ENCODE results near the gene ADGRE3.
A peak's percentile ranks its signal among the peaks of the same experiment; 100 is the strongest.

The ADGRE3 gene

DNA sequence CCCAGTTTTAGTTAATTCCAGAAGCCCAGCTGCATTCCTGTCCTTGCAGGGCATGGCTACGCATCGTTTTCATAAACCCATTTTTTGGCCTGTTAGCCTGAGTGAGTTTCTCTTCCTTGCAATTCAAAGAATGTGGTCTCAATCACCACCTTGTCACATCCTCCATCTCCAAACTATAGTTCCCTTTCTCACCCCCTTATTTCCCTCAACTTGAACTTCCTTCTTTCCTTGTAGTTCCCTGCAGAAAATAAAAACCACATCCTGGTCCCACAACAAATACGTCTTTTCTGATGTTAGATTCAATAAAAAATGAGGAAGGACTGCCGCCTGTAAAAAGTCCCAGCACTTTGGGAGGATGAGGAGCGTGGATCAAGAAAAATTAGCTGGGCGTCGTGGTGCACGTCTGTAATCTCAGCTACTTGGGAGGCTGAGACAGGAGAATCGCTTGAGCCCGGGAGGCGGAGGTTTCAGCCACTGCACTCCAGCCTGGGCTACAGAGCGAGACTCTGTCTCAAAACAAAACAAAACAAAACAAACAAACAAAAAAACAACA, 13.2 kb downstream of the ADGRE3 start:
- H3K36me3 ChIP-seq, result no peaks in the 10 kb centered on the region
- TF ChIP-seq, protein P1, sequence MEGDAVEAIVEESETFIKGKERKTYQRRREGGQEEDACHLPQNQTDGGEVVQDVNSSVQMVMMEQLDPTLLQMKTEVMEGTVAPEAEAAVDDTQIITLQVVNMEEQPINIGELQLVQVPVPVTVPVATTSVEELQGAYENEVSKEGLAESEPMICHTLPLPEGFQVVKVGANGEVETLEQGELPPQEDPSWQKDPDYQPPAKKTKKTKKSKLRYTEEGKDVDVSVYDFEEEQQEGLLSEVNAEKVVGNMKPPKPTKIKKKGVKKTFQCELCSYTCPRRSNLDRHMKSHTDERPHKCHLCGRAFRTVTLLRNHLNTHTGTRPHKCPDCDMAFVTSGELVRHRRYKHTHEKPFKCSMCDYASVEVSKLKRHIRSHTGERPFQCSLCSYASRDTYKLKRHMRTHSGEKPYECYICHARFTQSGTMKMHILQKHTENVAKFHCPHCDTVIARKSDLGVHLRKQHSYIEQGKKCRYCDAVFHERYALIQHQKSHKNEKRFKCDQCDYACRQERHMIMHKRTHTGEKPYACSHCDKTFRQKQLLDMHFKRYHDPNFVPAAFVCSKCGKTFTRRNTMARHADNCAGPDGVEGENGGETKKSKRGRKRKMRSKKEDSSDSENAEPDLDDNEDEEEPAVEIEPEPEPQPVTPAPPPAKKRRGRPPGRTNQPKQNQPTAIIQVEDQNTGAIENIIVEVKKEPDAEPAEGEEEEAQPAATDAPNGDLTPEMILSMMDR (IDR thresholded peaks at IDR 0.05; ENCODE audit: low read depth, low read length), result no peak
- H3K4me3 ChIP-seq (ENCODE audit: low read depth, low read length), result no peak overlapping the region
- H3K27me3 ChIP-seq (ENCODE audit: insufficient read depth, low read depth, severe bottlenecking), result peaks cover 77% of the 10 kb centered on the region
- H3K9me3 ChIP-seq (ENCODE audit: severe bottlenecking), result peaks cover 6% of the 10 kb centered on the region
- no peak for DNase-seq
- H3K27ac ChIP-seq, result no peak overlapping the region

GRCh38 chr19:14659874-14660489, 14.7 kb downstream of the ADGRE3 start:
- H3K4me3 ChIP-seq (ENCODE audit: low read depth, low read length), result no peak overlapping the region
- peaks cover 79% of the 10 kb centered on the region for H3K27me3 ChIP-seq (ENCODE audit: insufficient read depth, low read depth, severe bottlenecking)
- H3K27ac ChIP-seq, result no peak overlapping the region
- TF ChIP-seq, protein P1 (IDR thresholded peaks at IDR 0.05; ENCODE audit: low read depth, low read length), result no peak
- no peaks in the 10 kb centered on the region for H3K36me3 ChIP-seq
- H3K9me3 ChIP-seq (ENCODE audit: severe bottlenecking), result peaks cover 6% of the 10 kb centered on the region
- DNase-seq, result peak; percentile 8

- Histone ChIP-seq H3K9me3 (ENCODE audit: severe bottlenecking) (no peaks in the 10 kb centered on the region), H3K27me3 (ENCODE audit: insufficient read depth, low read depth, severe bottlenecking) (peaks cover 69% of the 10 kb centered on the region), H3K36me3 (no peaks in the 10 kb centered on the region), H3K4me3 (ENCODE audit: low read depth, low read length) (no peak overlapping the region), H3K27ac (no peak overlapping the region)
- DNase-seq, result no peak
- TF ChIP-seq, protein P1 (IDR thresholded peaks at IDR 0.05; ENCODE audit: low read depth, low read length), result no peak
Measured at GRCh38 chr19:14655726-14656125, 18.9 kb downstream of the ADGRE3 start.

- H3K27me3 ChIP-seq (ENCODE audit: insufficient read depth, low read depth, severe bottlenecking), result peaks cover 62% of the 10 kb centered on the region
- TF ChIP-seq, protein P1 (IDR thresholded peaks at IDR 0.05; ENCODE audit: low read depth, low read length), result no peak
- no peak overlapping the region for H3K27ac ChIP-seq
- no peaks in the 10 kb centered on the region for H3K9me3 ChIP-seq (ENCODE audit: severe bottlenecking)
- no peak for DNase-seq
- no peaks in the 10 kb centered on the region for H3K36me3 ChIP-seq
- H3K4me3 ChIP-seq (ENCODE audit: low read depth, low read length), result no peak overlapping the region
Measured at GRCh38 chr19:14654786-14655560, 19.7 kb downstream of the ADGRE3 start.

DNA sequence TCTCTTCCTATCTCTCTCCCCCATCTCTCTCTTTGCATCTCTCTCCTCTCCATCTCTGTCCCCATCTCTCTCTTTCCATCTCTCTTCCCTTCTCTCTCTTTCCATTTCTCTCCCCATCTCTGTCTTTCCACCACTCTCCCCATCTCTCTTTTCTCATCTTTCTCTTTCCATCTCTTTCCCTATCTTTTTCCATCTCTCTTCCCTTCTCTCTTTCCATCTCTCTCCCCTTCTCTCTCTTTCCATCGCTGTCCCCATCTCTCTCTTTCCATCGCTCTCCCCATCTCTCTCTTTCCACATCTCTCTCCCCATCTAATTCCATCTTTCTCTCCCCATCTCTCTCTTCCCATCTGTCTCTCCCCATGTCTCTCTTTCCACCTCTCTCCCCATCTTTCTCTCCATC, 24.5 kb downstream of the ADGRE3 start:
- no peak for DNase-seq
- Histone ChIP-seq H3K27ac (no peak overlapping the region), H3K27me3 (ENCODE audit: insufficient read depth, low read depth, severe bottlenecking) (peaks cover 62% of the 10 kb centered on the region)

More for the DNA sequence above, 24.5 kb downstream of the ADGRE3 start:
- Histone ChIP-seq H3K9me3 (ENCODE audit: severe bottlenecking) (no peaks in the 10 kb centered on the region), H3K4me3 (ENCODE audit: low read depth, low read length) (no peak overlapping the region), H3K36me3 (no peaks in the 10 kb centered on the region)
- TF ChIP-seq, protein P1 (IDR thresholded peaks at IDR 0.05; ENCODE audit: low read depth, low read length), result no peak
